ENCODE results near the gene RPS27L.

DNA sequence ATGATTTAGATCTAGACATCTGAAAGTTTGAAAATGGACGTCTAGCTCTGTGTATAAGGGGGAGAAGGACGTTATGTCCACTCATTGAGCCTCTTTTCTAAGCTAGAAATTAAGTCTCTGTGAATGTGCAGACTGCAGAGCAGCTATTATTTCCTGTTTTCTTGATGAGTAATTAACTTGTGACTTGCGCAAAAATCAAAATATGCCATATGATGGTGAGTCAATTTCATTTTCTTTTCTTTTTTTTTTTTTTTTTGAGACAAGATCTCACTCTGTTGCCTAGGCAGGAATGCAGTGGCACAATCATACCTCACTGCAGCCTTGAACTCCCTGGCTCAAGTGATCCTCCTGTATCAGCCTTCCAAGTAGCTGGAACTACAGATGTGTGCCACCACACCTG lies 21.5 kb downstream of the RPS27L start:
- TF ChIP-seq, protein P1, sequence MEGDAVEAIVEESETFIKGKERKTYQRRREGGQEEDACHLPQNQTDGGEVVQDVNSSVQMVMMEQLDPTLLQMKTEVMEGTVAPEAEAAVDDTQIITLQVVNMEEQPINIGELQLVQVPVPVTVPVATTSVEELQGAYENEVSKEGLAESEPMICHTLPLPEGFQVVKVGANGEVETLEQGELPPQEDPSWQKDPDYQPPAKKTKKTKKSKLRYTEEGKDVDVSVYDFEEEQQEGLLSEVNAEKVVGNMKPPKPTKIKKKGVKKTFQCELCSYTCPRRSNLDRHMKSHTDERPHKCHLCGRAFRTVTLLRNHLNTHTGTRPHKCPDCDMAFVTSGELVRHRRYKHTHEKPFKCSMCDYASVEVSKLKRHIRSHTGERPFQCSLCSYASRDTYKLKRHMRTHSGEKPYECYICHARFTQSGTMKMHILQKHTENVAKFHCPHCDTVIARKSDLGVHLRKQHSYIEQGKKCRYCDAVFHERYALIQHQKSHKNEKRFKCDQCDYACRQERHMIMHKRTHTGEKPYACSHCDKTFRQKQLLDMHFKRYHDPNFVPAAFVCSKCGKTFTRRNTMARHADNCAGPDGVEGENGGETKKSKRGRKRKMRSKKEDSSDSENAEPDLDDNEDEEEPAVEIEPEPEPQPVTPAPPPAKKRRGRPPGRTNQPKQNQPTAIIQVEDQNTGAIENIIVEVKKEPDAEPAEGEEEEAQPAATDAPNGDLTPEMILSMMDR (IDR thresholded peaks at IDR 0.05) = no peak
- no peak for TF ChIP-seq POLR2AphosphoS5 (IDR thresholded peaks at IDR 0.05)
